Esophagus squamous epithelium (tissue), 5 donors: ENCODE data around the gene ARHGAP44. TPM values are rescaled to one million over a fixed set of nuclear protein-coding genes. Genes with fewer than 3 reads are reported as not detected.
"Not testable (repeated sequence)": the region's sequence is repeated elsewhere in the genome, so short reads cannot be mapped to it uniquely, and the experiment has no call there.

Source experiments
- DNase-seq: peaks from one replicate; lab custom pipeline; 2025; lab: John Stamatoyannopoulos, UW
- H3K27ac ChIP-seq, 4 donors: fragments of 200-600 bp; sonication (generic); one replicate each; pipeline ENCODE4 v1.5.1; 2016 to 2019; ENCODE audit warnings: mild to moderate bottlenecking in 1 of 4
- H3K27me3 ChIP-seq, 4 donors: fragments of 200-600 bp; sonication (generic); 1 replicate in 3 of 4; 2 replicates in 1 of 4; pipeline versions ENCODE4 v1.5.1 to v1.6.0; 2017 to 2021; ENCODE audit warnings: antibody characterized with exemption in 1 of 4
- H3K36me3 ChIP-seq, 3 donors: fragments of 200-600 bp; sonication (generic); one replicate each; pipeline ENCODE4 v1.5.1; 2016 to 2019
- H3K4me1 ChIP-seq, 3 donors: fragments of 200-600 bp; sonication (generic); one replicate each; pipeline ENCODE4 v1.5.1; 2017 to 2019
- H3K4me3 ChIP-seq, 4 donors: fragments of 200-600 bp; sonication (generic); 1 replicate in 3 of 4; 2 replicates in 1 of 4; pipeline ENCODE4 v1.5.1; 2016 to 2019; ENCODE audit warnings: mild to moderate bottlenecking in 2 of 4, moderate library complexity in 1 of 4
- H3K9me3 ChIP-seq, 3 donors: fragments of 200-600 bp; sonication (generic); one replicate each; pipeline ENCODE4 v1.5.1; 2016 to 2019
- CTCF ChIP-seq, 6 experiments: fragments of 450-650 bp in 4 of 6; fragments of 200-600 bp in 2 of 6; sonication (generic) in 2 of 6; IDR thresholded peaks; one replicate each; pipeline ENCODE4 v1.5.1; 2016 to 2019; ENCODE audit warnings: antibody characterized with exemption in 6 of 6, mild to moderate bottlenecking in 4 of 6, moderate library complexity in 4 of 6
- POLR2A ChIP-seq, 4 donors: fragments of 450-650 bp; IDR thresholded peaks; one replicate each; pipeline ENCODE4 v1.6.1; 2017; ENCODE audit warnings: antibody characterized with exemption in 4 of 4, mild to moderate bottlenecking in 4 of 4, moderate library complexity in 3 of 4
- WGBS, 2 donors: methylation state at CpG; one replicate each; pipeline ENCODE4 v1.1.5; 2018; 5-methylcytosine and 5-hydroxymethylcytosine counted together
- intact Hi-C: fragments of 100-400 bp; cut with DNase I; formaldehyde crosslinking; loops from one replicate; pipeline ENCODE4 v1.15.0; 2022
- total RNA-seq, 4 donors: library from RNA; depleted of rRNA; stranded (reverse); fragments of >200 nt; gene quantifications; one replicate each; pipeline ENCODE4 v1.1.0, GENCODE V29; 2016
- donor health status: DM: yes; HTN: yes; CAD: no.

The ARHGAP44 gene
- total RNA-seq, 4 donors from 2014 or later = 0.61 to 1.9 (median 0.89) TPM

GRCh38 chr17:12859520-12859919 is 70.2 kb downstream of the ARHGAP44 start:
- Histone ChIP-seq H3K27ac (no peak overlapping the region), H3K9me3 (no peaks in the 10 kb centered on the region), H3K4me1 (no peaks in the 10 kb centered on the region), H3K4me3 (no peak overlapping the region), H3K36me3 (no peaks in the 10 kb centered on the region), H3K27me3 (no peaks in the 10 kb centered on the region)
- intact Hi-C loops = no loop called here
- DNase-seq = no peak
- TF ChIP-seq CTCF (IDR thresholded peaks at IDR 0.05) (no peak), POLR2A (IDR thresholded peaks at IDR 0.05) (no peak)
- WGBS, 2 donors = 71 to 76% methylated on average over 9 of the region's 9 CpGs

GRCh38 chr17:12865769-12866168 is 76.5 kb downstream of the ARHGAP44 start:
- H3K9me3 ChIP-seq = no peaks in the 10 kb centered on the region
- H3K4me3 ChIP-seq = no peak overlapping the region
- H3K27me3 ChIP-seq = no peaks in the 10 kb centered on the region
- no peak for DNase-seq
- intact Hi-C loops = no loop called here
- H3K27ac ChIP-seq = no peak overlapping the region
- TF ChIP-seq POLR2A (IDR thresholded peaks at IDR 0.05) (no peak), CTCF (IDR thresholded peaks at IDR 0.05) (no peak)
- 77 to 80% methylated on average over 3 of the region's 3 CpGs for WGBS, 2 donors
- no peaks in the 10 kb centered on the region for H3K36me3 ChIP-seq
- no peaks in the 10 kb centered on the region for H3K4me1 ChIP-seq

- Histone ChIP-seq H3K4me3 (no peak overlapping the region), H3K9me3 (no peaks in the 10 kb centered on the region), H3K27ac (no peak overlapping the region), H3K4me1 (no peaks in the 10 kb centered on the region), H3K36me3 (no peaks in the 10 kb centered on the region), H3K27me3 (no peaks in the 10 kb centered on the region)
- TF ChIP-seq CTCF (IDR thresholded peaks at IDR 0.05) = no peak
- TF ChIP-seq POLR2A (IDR thresholded peaks at IDR 0.05) = no peak
- intact Hi-C loops = no loop called here
- DNase-seq = no peak
- 68 to 71% methylated on average over 4 of the region's 4 CpGs for WGBS, 2 donors
These were observed 76.9 kb downstream of the ARHGAP44 start for GRCh38 chr17:12866244-12866643.

GRCh38 chr17:12867726-12868125 is 78.4 kb downstream of the ARHGAP44 start:
- no peaks in the 10 kb centered on the region for H3K4me1 ChIP-seq
- H3K9me3 ChIP-seq = peaks cover 0 to 10% (median 0%) of the 10 kb centered on the region in 3 donors
- no peak overlapping the region for H3K27ac ChIP-seq
- 66 to 77% methylated on average over 5 of the region's 5 CpGs for WGBS, 2 donors
- TF ChIP-seq CTCF (IDR thresholded peaks at IDR 0.05) = no peak
- no peaks in the 10 kb centered on the region for H3K36me3 ChIP-seq
- H3K27me3 ChIP-seq = no peaks in the 10 kb centered on the region
- DNase-seq = no peak
- intact Hi-C loops = no loop called here
- H3K4me3 ChIP-seq = no peak overlapping the region

- intact Hi-C loops, H3K27ac ChIP-seq, DNase-seq, H3K4me1 ChIP-seq, H3K4me3 ChIP-seq, H3K36me3 ChIP-seq, H3K27me3 ChIP-seq: not testable (repeated sequence)
- H3K9me3 ChIP-seq = peaks cover 0 to 10% (median 0%) of the 10 kb centered on the region in 3 donors
- WGBS, 2 donors = 71 to 87% methylated on average over 7 of the region's 7 CpGs
These were observed 84.3 kb downstream of the ARHGAP44 start for GRCh38 chr17:12873415-12874125.
